ENCODE results near the gene ERICH3.

Gene ERICH3

DNA sequence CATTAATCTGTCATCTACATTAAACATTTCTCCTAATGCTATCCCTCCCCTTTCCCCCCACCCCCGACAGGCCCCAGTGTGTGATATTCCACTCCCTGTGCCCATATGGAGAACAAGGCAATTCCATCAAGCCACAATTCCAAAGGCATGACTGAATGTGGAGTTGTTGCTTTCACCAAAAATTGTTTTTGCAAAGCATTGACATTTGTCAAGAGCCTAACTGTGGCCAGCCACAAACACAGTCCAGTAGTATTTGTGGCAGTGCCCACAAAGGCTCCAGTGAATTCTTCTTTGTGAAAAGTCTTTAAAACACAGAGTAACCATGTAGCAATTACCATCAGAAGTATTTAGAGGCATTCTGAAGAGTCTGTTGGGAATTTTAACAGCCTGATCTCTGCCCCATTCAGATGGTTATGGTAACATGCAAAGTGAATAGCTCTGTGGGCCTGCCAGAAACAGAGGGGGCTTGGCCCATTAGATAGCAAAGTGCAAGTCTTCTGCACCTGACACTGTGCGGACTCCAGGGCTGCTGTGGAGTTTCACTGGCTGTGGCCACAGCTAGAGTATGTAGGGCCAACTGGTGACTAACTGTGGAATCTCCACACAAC is 149.6 kb downstream of the ERICH3 start:
- TF ChIP-seq, protein P1, sequence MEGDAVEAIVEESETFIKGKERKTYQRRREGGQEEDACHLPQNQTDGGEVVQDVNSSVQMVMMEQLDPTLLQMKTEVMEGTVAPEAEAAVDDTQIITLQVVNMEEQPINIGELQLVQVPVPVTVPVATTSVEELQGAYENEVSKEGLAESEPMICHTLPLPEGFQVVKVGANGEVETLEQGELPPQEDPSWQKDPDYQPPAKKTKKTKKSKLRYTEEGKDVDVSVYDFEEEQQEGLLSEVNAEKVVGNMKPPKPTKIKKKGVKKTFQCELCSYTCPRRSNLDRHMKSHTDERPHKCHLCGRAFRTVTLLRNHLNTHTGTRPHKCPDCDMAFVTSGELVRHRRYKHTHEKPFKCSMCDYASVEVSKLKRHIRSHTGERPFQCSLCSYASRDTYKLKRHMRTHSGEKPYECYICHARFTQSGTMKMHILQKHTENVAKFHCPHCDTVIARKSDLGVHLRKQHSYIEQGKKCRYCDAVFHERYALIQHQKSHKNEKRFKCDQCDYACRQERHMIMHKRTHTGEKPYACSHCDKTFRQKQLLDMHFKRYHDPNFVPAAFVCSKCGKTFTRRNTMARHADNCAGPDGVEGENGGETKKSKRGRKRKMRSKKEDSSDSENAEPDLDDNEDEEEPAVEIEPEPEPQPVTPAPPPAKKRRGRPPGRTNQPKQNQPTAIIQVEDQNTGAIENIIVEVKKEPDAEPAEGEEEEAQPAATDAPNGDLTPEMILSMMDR (IDR thresholded peaks at IDR 0.05; ENCODE audit: extremely low read depth, insufficient read depth, missing control alignments) = no peak
- DNase-seq (ENCODE audit: low spot score) = no peak
- in situ Hi-C loops (cut with MboI; ENCODE audit: low pct_unique_long_range_greater_than_20kb, low sequenced_read_pairs, unreplicated experiment) = no loop called here

DNA sequence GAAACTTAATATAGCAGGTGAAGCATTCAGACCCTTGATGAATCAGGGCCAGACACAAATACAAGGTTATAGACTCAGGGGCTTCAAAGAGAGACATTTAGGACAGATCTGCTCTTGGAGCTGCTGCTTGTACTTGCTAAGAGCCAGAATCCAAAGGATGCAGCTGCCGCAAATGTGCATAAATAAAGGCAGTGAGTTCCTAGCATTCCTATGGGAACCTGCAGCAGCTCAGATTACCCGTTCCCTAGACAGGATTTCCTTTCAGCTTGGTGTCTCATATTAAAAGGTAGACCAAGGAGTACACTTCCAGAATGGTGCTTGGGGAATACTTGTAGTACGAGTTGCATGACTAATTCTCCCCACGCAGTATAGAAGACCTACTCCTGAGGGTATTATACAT is 151.4 kb downstream of the ERICH3 start:
- TF ChIP-seq, protein P1 (IDR thresholded peaks at IDR 0.05; ENCODE audit: extremely low read depth, insufficient read depth, missing control alignments) = no peak
- in situ Hi-C loops (cut with MboI; ENCODE audit: low pct_unique_long_range_greater_than_20kb, low sequenced_read_pairs, unreplicated experiment) = no loop called here
- no peak for DNase-seq (ENCODE audit: low spot score)
